GM12801 (cell line): ENCODE data around the gene MEF2D.

ENCODE experiments used
- CTCF ChIP-seq: IDR thresholded peaks from one replicate; pipeline ENCODE4 v1.5.1; 2011; ENCODE audit warnings: control low read depth; ENCODE audit not compliant: insufficient read length; ENCODE audit errors: extremely low read depth

The MEF2D gene

GRCh38 chr1:156500543-156500792 is at the start of gene MEF2D:
MEF2D (minus strand) TSS chr1:156500775; CDS start chr1:156483292, 17,483 bp downstream.
- no peak for TF ChIP-seq CTCF

- no peak for TF ChIP-seq CTCF
These were observed 49.8 kb upstream of the MEF2D start for GRCh38 chr1:156550346-156550745.

GRCh38 chr1:156549831-156550230 is 49.3 kb upstream of the MEF2D start:
- no peak for TF ChIP-seq CTCF

GRCh38 chr1:156549390-156549789 is 48.8 kb upstream of the MEF2D start:
- no peak for TF ChIP-seq CTCF

- TF ChIP-seq CTCF: no peak
These were observed 47.4 kb upstream of the MEF2D start for GRCh38 chr1:156547982-156548381.

GRCh38 chr1:156547434-156547833 is 46.9 kb upstream of the MEF2D start:
- no peak for TF ChIP-seq CTCF

- no peak for TF ChIP-seq CTCF
These were observed 45.7 kb upstream of the MEF2D start for GRCh38 chr1:156546267-156546666.

- TF ChIP-seq CTCF: no peak
These were observed 44.1 kb upstream of the MEF2D start for GRCh38 chr1:156544592-156545102.
